Measurements from ENCODE around the gene RGS7.

- no peak for TF ChIP-seq POLR2A (IDR thresholded peaks at IDR 0.05)
- TF ChIP-seq, protein P1, sequence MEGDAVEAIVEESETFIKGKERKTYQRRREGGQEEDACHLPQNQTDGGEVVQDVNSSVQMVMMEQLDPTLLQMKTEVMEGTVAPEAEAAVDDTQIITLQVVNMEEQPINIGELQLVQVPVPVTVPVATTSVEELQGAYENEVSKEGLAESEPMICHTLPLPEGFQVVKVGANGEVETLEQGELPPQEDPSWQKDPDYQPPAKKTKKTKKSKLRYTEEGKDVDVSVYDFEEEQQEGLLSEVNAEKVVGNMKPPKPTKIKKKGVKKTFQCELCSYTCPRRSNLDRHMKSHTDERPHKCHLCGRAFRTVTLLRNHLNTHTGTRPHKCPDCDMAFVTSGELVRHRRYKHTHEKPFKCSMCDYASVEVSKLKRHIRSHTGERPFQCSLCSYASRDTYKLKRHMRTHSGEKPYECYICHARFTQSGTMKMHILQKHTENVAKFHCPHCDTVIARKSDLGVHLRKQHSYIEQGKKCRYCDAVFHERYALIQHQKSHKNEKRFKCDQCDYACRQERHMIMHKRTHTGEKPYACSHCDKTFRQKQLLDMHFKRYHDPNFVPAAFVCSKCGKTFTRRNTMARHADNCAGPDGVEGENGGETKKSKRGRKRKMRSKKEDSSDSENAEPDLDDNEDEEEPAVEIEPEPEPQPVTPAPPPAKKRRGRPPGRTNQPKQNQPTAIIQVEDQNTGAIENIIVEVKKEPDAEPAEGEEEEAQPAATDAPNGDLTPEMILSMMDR (IDR thresholded peaks at IDR 0.05) = no peak
These were observed 47.4 kb downstream of the RGS7 start for GRCh38 chr1:241309651-241310050.

All from body of pancreas (tissue), 4 donors.